Iris pigment epithelial cell (primary cell): ENCODE measurements around the gene CCNT1.
"Not testable (repeated sequence)": the region's sequence is repeated elsewhere in the genome, so short reads cannot be mapped to it uniquely, and the experiment has no call there.

ENCODE experiments used
- DNase-seq: peaks from one replicate; pipeline ENCODE4 v3.0.0-alpha.2; 2011; ENCODE audit warnings: low read depth

Gene CCNT1

GRCh38 chr12:48691826-48692487, 24.6 kb downstream of the CCNT1 start:
- DNase-seq: no peak

GRCh38 chr12:48690990-48691389, 25.5 kb downstream of the CCNT1 start:
- DNase-seq: no peak

GRCh38 chr12:48690436-48690835, 26.1 kb downstream of the CCNT1 start:
- DNase-seq: no peak

GRCh38 chr12:48688836-48689235, 27.7 kb downstream of the CCNT1 start:
- DNase-seq: no peak

GRCh38 chr12:48687592-48687991, 28.9 kb downstream of the CCNT1 start:
- no peak for DNase-seq

GRCh38 chr12:48686615-48687334, 29.7 kb downstream of the CCNT1 start:
- DNase-seq: no peak

GRCh38 chr12:48686037-48686595, 30.4 kb downstream of the CCNT1 start:
- no peak for DNase-seq

GRCh38 chr12:48683534-48683933, 33.0 kb downstream of the CCNT1 start:
- DNase-seq: no peak

GRCh38 chr12:48682927-48683326, 33.6 kb downstream of the CCNT1 start:
- no peak for DNase-seq

- DNase-seq: not testable (repeated sequence)
Observed at GRCh38 chr12:48682533-48682905, 34.0 kb downstream of the CCNT1 start.

- peak; percentile 100 for DNase-seq
Observed at GRCh38 chr12:48681710-48682532, 34.6 kb downstream of the CCNT1 start, which contains the start of gene KANSL2. KANSL2 (minus strand) TSS chr12:48682238; CDS start chr12:48681632, 606 bp downstream.

GRCh38 chr12:48681399-48681709, 35.2 kb downstream of the CCNT1 start:
- peak; percentile 23 for DNase-seq

- DNase-seq: no peak
Observed at GRCh38 chr12:48680861-48681260, 35.6 kb downstream of the CCNT1 start.

GRCh38 chr12:48678551-48679185, 37.8 kb downstream of the CCNT1 start:
- no peak for DNase-seq

- no peak for DNase-seq
Observed at GRCh38 chr12:48671231-48671856, 45.2 kb downstream of the CCNT1 start.

GRCh38 chr12:48668996-48669395, 47.5 kb downstream of the CCNT1 start:
- no peak for DNase-seq

- DNase-seq: no peak
Observed at GRCh38 chr12:48659863-48660262, 56.6 kb downstream of the CCNT1 start.

GRCh38 chr12:48651681-48652080, 64.8 kb downstream of the CCNT1 start:
- no peak for DNase-seq

- not testable (repeated sequence) for DNase-seq
Observed at GRCh38 chr12:48645354-48645753, 71.2 kb downstream of the CCNT1 start.

GRCh38 chr12:48643011-48643410, 73.5 kb downstream of the CCNT1 start:
- no peak for DNase-seq

GRCh38 chr12:48641752-48642555, 74.6 kb downstream of the CCNT1 start:
- not testable (repeated sequence) for DNase-seq
